SK-N-SH treated with all-trans-retinoic acid at 6 μM for 48 hours (cell line): ENCODE data around the gene REV3L.

Experiments
- ATAC-seq: fragments of 200-7000 bp; cut with Tn5 transposase; 3 replicates; pipeline ENCODE4 v1.9.1; 2020; ENCODE audit warnings: mild to moderate bottlenecking, moderate library complexity
- ARNTL ChIP-seq: fragments of 450-650 bp; formaldehyde crosslinking; IDR thresholded peaks from 2 replicates; pipeline ENCODE4 v1.5.0; 2020; ENCODE audit warnings: low read depth, mild to moderate bottlenecking, moderate library complexity, borderline replicate concordance
- BACH2 ChIP-seq: fragments of 250-450 bp; sonication (Bioruptor Pico); IDR thresholded peaks from 2 replicates; pipeline ENCODE4 v1.9.0; 2021; ENCODE audit warnings: mild to moderate bottlenecking, borderline replicate concordance
- CREB5 ChIP-seq: fragments of 250-450 bp; sonication (Bioruptor Pico); IDR thresholded peaks from 2 replicates; pipeline ENCODE4 v1.5.1; 2020; ENCODE audit warnings: low read depth, mild to moderate bottlenecking, moderate library complexity
- CSDC2 ChIP-seq: fragments of 250-450 bp; sonication (Bioruptor Pico); IDR thresholded peaks from 2 replicates; pipeline ENCODE4 v1.5.0; 2020; ENCODE audit warnings: mild to moderate bottlenecking, moderate library complexity
- CSRNP3 ChIP-seq: fragments of 250-450 bp; sonication (Bioruptor Pico); IDR thresholded peaks from 2 replicates; pipeline ENCODE4 v1.5.1; 2021; ENCODE audit warnings: mild to moderate bottlenecking, moderate library complexity
- GLIS3 ChIP-seq: fragments of 250-450 bp; sonication (Bioruptor Pico); IDR thresholded peaks from 2 replicates; pipeline ENCODE4 v1.5.0; 2020; ENCODE audit warnings: mild to moderate bottlenecking, moderate library complexity
- ISL1 ChIP-seq: fragments of 250-450 bp; sonication (Bioruptor Pico); IDR thresholded peaks from 2 replicates; pipeline ENCODE4 v2.1.2; 2022; ENCODE audit warnings: mild to moderate bottlenecking, moderate library complexity
- OSR1 ChIP-seq: fragments of 250-450 bp; sonication (Bioruptor Pico); IDR thresholded peaks from 2 replicates; pipeline ENCODE4 v1.8.0; 2022; ENCODE audit warnings: moderate library complexity, mild to moderate bottlenecking, inconsistent platforms
- PATZ1 ChIP-seq: fragments of 250-450 bp; sonication (Bioruptor Pico); IDR thresholded peaks from 2 replicates; pipeline ENCODE4 v1.8.0; 2020; ENCODE audit warnings: mild to moderate bottlenecking, moderate library complexity, borderline replicate concordance
- PPARA ChIP-seq: fragments of 250-450 bp; sonication (Bioruptor Pico); IDR thresholded peaks from 2 replicates; pipeline ENCODE4 v1.5.0; 2020; ENCODE audit warnings: mild to moderate bottlenecking, borderline replicate concordance
- RARB ChIP-seq: fragments of 250-450 bp; sonication (Bioruptor Pico); IDR thresholded peaks from 2 replicates; pipeline ENCODE4 v1.8.0; 2021; ENCODE audit warnings: mild to moderate bottlenecking, moderate library complexity
- SNAI2 ChIP-seq: fragments of 250-450 bp; sonication (Bioruptor Pico); IDR thresholded peaks from 2 replicates; pipeline ENCODE4 v1.5.0; 2020; ENCODE audit warnings: mild to moderate bottlenecking, moderate library complexity
- TCF4 ChIP-seq: fragments of 250-450 bp; sonication (Bioruptor Pico); IDR thresholded peaks from 2 replicates; pipeline ENCODE4 v1.8.0; 2021; ENCODE audit warnings: mild to moderate bottlenecking, moderate library complexity, borderline replicate concordance
- TOX ChIP-seq: fragments of 250-450 bp; sonication (Bioruptor Pico); IDR thresholded peaks from 2 replicates; pipeline ENCODE4 v1.8.0; 2021; ENCODE audit warnings: mild to moderate bottlenecking, moderate library complexity, borderline replicate concordance
- TSHZ2 ChIP-seq: fragments of 250-450 bp; sonication (Bioruptor Pico); IDR thresholded peaks from 2 replicates; pipeline ENCODE4 v1.5.0; 2020; ENCODE audit warnings: mild to moderate bottlenecking, moderate library complexity
- ZC3H10 ChIP-seq: fragments of 250-450 bp; sonication (Bioruptor Pico); IDR thresholded peaks from 2 replicates; pipeline ENCODE4 v1.5.1; 2021; ENCODE audit warnings: mild to moderate bottlenecking, moderate library complexity
- ZFP3 ChIP-seq: fragments of 250-450 bp; sonication (Bioruptor Pico); IDR thresholded peaks from 2 replicates; pipeline ENCODE4 v1.5.0; 2020; ENCODE audit warnings: mild to moderate bottlenecking, moderate library complexity
- ZNF565 ChIP-seq: fragments of 450-650 bp; formaldehyde crosslinking; conservative IDR thresholded peaks from 2 replicates; pipeline ENCODE4 v1.5.0; 2020; ENCODE audit warnings: low read depth, mild to moderate bottlenecking, moderate library complexity
- ZNF70 ChIP-seq: fragments of 450-650 bp; formaldehyde crosslinking; IDR thresholded peaks from 2 replicates; pipeline ENCODE4 v1.5.0; 2020; ENCODE audit warnings: mild to moderate bottlenecking, moderate library complexity
- ZNF8 ChIP-seq: fragments of 450-650 bp; formaldehyde crosslinking; IDR thresholded peaks from 2 replicates; pipeline ENCODE4 v1.5.0; 2020; ENCODE audit warnings: mild to moderate bottlenecking, moderate library complexity

REV3L gene

GRCh38 chr6:111471533-111471932 is 11.5 kb downstream of the REV3L start:
- ATAC-seq, result no peak
- TF ChIP-seq PPARA (CRISPR knock-in tag), result no peak
- TF ChIP-seq RARB (CRISPR knock-in tag), result no peak
- TF ChIP-seq BACH2 (CRISPR knock-in tag), result no peak
- no peak for TF ChIP-seq ZFP3 (CRISPR knock-in tag)
- no peak for TF ChIP-seq ZNF565 (CRISPR knock-in tag)
- TF ChIP-seq TSHZ2 (CRISPR knock-in tag), result no peak
- no peak for TF ChIP-seq CREB5 (CRISPR knock-in tag)
- no peak for TF ChIP-seq TCF4 (CRISPR knock-in tag)
- TF ChIP-seq PATZ1 (CRISPR knock-in tag), result no peak
- no peak for TF ChIP-seq SNAI2
- no peak for TF ChIP-seq ZC3H10 (CRISPR knock-in tag)
- no peak for TF ChIP-seq GLIS3 (CRISPR knock-in tag)
- no peak for TF ChIP-seq ZNF70 (CRISPR knock-in tag)

GRCh38 chr6:111470991-111471390 is 12.0 kb downstream of the REV3L start:
- ATAC-seq, result no peak
- TF ChIP-seq TSHZ2 (CRISPR knock-in tag) (no peak), GLIS3 (CRISPR knock-in tag) (no peak), ZNF8 (no peak), RARB (CRISPR knock-in tag) (no peak), ZC3H10 (CRISPR knock-in tag) (no peak), TOX (no peak), ZFP3 (CRISPR knock-in tag) (no peak), SNAI2 (no peak), ZNF70 (CRISPR knock-in tag) (no peak), TCF4 (CRISPR knock-in tag) (no peak), CSDC2 (CRISPR knock-in tag) (no peak), PATZ1 (CRISPR knock-in tag) (no peak)

GRCh38 chr6:111469543-111469942 is 13.5 kb downstream of the REV3L start:
- ATAC-seq, result no peak
- TF ChIP-seq CSRNP3 (CRISPR knock-in tag) (no peak), TCF4 (CRISPR knock-in tag) (no peak), CREB5 (CRISPR knock-in tag) (no peak), ZFP3 (CRISPR knock-in tag) (no peak), OSR1 (CRISPR knock-in tag) (no peak), RARB (CRISPR knock-in tag) (no peak), ZNF565 (CRISPR knock-in tag) (no peak), ISL1 (no peak), ARNTL (no peak), TSHZ2 (CRISPR knock-in tag) (no peak), SNAI2 (no peak), ZNF8 (no peak)
